DOHH2 (cell line): Measurements from ENCODE around the gene YIF1B.

Experiments used
- CTCF ChIP-seq: fragments of 200-600 bp; sonication (generic); IDR thresholded peaks from one replicate; pipeline ENCODE4 v1.5.1; 2014; ENCODE audit warnings: antibody characterized with exemption, mild to moderate bottlenecking, low read depth, low read length; ENCODE audit not compliant: poor library complexity, severe bottlenecking
- EZH2phosphoT487 ChIP-seq: fragments of 200-600 bp; sonication (generic); IDR thresholded peaks from 2 replicates; pipeline ENCODE4 v1.6.1; 2017; ENCODE audit warnings: borderline replicate concordance, mild to moderate bottlenecking, antibody characterized with exemption, low read length, moderate library complexity, mixed read lengths

- TF ChIP-seq EZH2phosphoT487 (no peak), CTCF (no peak)
Observed at GRCh38 chr19:38285567-38285966, 30.2 kb downstream of the YIF1B start.
